HFFc6 (cell line): ENCODE results near the gene CDH20. TPM values are rescaled to one million over a fixed set of nuclear protein-coding genes. Genes with fewer than 3 reads are reported as not detected.

Experiments
- DNase-seq: peaks from one replicate; pipeline ENCODE4 v3.0.0-alpha.2; 2018
- H3K27ac Mint-ChIP-seq: 2 replicates; pipeline ENCODE4 v1.8.0; 2020; ENCODE audit warnings: mild to moderate bottlenecking, mixed read lengths
- H3K27me3 Mint-ChIP-seq: 2 replicates; pipeline ENCODE4 v1.8.0; 2021; ENCODE audit warnings: mild to moderate bottlenecking, moderate library complexity, mixed read lengths; ENCODE audit not compliant: insufficient read depth
- H3K36me3 Mint-ChIP-seq: 2 replicates; pipeline ENCODE4 v1.8.0; 2021; ENCODE audit warnings: low read depth, mixed read lengths
- H3K4me1 Mint-ChIP-seq: 2 replicates; pipeline ENCODE4 v1.8.0; 2020; ENCODE audit warnings: low read depth, mixed read lengths
- H3K4me3 Mint-ChIP-seq: 2 replicates; pipeline ENCODE4 v1.8.0; 2020; ENCODE audit warnings: mild to moderate bottlenecking, moderate library complexity, mixed read lengths
- H3K9me3 Mint-ChIP-seq: 2 replicates; pipeline ENCODE4 v1.8.0; 2020; ENCODE audit warnings: mild to moderate bottlenecking, mixed read lengths
- CTCF ChIP-seq: fragments of 200-600 bp; sonication (generic); IDR thresholded peaks from 2 replicates; pipeline ENCODE4 v1.5.0; 2021; ENCODE audit warnings: antibody characterized with exemption, mild to moderate bottlenecking
- long read RNA-seq: library from polyadenylated mRNA; unstranded; transcript quantifications from one replicate; pipeline ENCODE4 v2.0.0, GENCODE V29; 2019
- total RNA-seq, 6 experiments: library from RNA; stranded (reverse); fragmentation: NEBNext Ultra II Directional; extraction: Animal tissue kit (Norgen Biotek cat#: 25700); gene quantifications; 2 replicates in 1 of 6; 3 replicates in 5 of 6; pipeline ENCODE4 v1.2.3, GENCODE V29; 2021

Gene CDH20
- total RNA-seq = not detected
- long read RNA-seq = 0 reads

- Mint-ChIP-seq H3K27me3 (peaks cover 35% of the 10 kb centered on the region), H3K4me1 (peaks cover 16% of the 10 kb centered on the region), H3K36me3 (no peaks in the 10 kb centered on the region), H3K4me3 (no peak within 1 kb of the TSS), H3K27ac (no peak within 1 kb of the TSS), H3K9me3 (no peaks in the 10 kb centered on the region)
- no peak for TF ChIP-seq CTCF
- DNase-seq = no peak
Observed at GRCh38 chr18:61333271-61333745, at the start of gene CDH20. TSS of gene CDH20 (plus strand) at chr18:61333430.

- no peak for TF ChIP-seq CTCF
- no peak overlapping the region for H3K27ac Mint-ChIP-seq
- H3K36me3 Mint-ChIP-seq = no peaks in the 10 kb centered on the region
- no peaks in the 10 kb centered on the region for H3K4me1 Mint-ChIP-seq
- H3K27me3 Mint-ChIP-seq = no peaks in the 10 kb centered on the region; the same call in 1 of the 2 replicates
- no peak overlapping the region for H3K4me3 Mint-ChIP-seq
- no peaks in the 10 kb centered on the region; the same call in 1 of the 2 replicates for H3K9me3 Mint-ChIP-seq
- DNase-seq = no peak
Observed at GRCh38 chr18:61284039-61284438, 49.2 kb upstream of the CDH20 start.

GRCh38 chr18:61285777-61286176 is 47.5 kb upstream of the CDH20 start:
- no peaks in the 10 kb centered on the region for H3K4me1 Mint-ChIP-seq
- no peak for TF ChIP-seq CTCF
- no peak overlapping the region for H3K27ac Mint-ChIP-seq
- H3K9me3 Mint-ChIP-seq = no peaks in the 10 kb centered on the region; the same call in 1 of the 2 replicates
- H3K4me3 Mint-ChIP-seq = no peak overlapping the region
- no peaks in the 10 kb centered on the region for H3K36me3 Mint-ChIP-seq
- no peaks in the 10 kb centered on the region; the same call in 1 of the 2 replicates for H3K27me3 Mint-ChIP-seq
- DNase-seq = no peak

GRCh38 chr18:61286867-61287266 is 46.4 kb upstream of the CDH20 start:
- Mint-ChIP-seq H3K27me3 (no peaks in the 10 kb centered on the region; the same call in 1 of the 2 replicates), H3K4me3 (no peak overlapping the region), H3K4me1 (no peaks in the 10 kb centered on the region), H3K9me3 (no peaks in the 10 kb centered on the region; the same call in 1 of the 2 replicates), H3K36me3 (no peaks in the 10 kb centered on the region), H3K27ac (no peak overlapping the region)
- DNase-seq = no peak
- no peak for TF ChIP-seq CTCF

- H3K4me1 Mint-ChIP-seq = no peaks in the 10 kb centered on the region
- no peaks in the 10 kb centered on the region for H3K9me3 Mint-ChIP-seq
- no peak for DNase-seq
- H3K27me3 Mint-ChIP-seq = no peaks in the 10 kb centered on the region; the same call in 1 of the 2 replicates
- no peak overlapping the region for H3K4me3 Mint-ChIP-seq
- H3K27ac Mint-ChIP-seq = no peak overlapping the region
- no peaks in the 10 kb centered on the region for H3K36me3 Mint-ChIP-seq
- TF ChIP-seq CTCF = no peak
Observed at GRCh38 chr18:61290616-61291015, 42.6 kb upstream of the CDH20 start.
